Naive B cell (primary cell): ENCODE data around the gene CKS1B. TPM values are rescaled to one million over a fixed set of nuclear protein-coding genes. Genes with fewer than 3 reads are reported as not detected.

Experiments
- ATAC-seq, 2 donors: fragments of 150-1000 bp; cut with Tn5 transposase; 2 replicates each; pipeline ENCODE4 v1.10.0; 2021; ENCODE audit warnings: low read depth in 2 of 2, mild to moderate bottlenecking in 2 of 2, moderate library complexity in 2 of 2
- DNase-seq: peaks from one replicate; pipeline ENCODE4 v3.0.0; 2022
- H3K27ac Mint-ChIP-seq, 6 donors: one replicate each; pipeline ENCODE4 v1.8.0; 2020 to 2022; ENCODE audit warnings: mild to moderate bottlenecking in 6 of 6, mixed read lengths in 6 of 6, moderate library complexity in 5 of 6, inconsistent platforms in 2 of 6
- H3K27me3 Mint-ChIP-seq, 3 donors: one replicate each; pipeline ENCODE4 v1.8.0; 2021 to 2022; ENCODE audit warnings: mixed read lengths in 3 of 3, mild to moderate bottlenecking in 1 of 3
- H3K36me3 Mint-ChIP-seq, 2 donors: one replicate each; pipeline ENCODE4 v1.8.0; 2020 to 2022; ENCODE audit warnings: mixed read lengths in 2 of 2, inconsistent platforms in 1 of 2, mild to moderate bottlenecking in 1 of 2
- H3K4me1 Mint-ChIP-seq, 3 donors: one replicate each; pipeline ENCODE4 v1.8.0; 2020 to 2022; ENCODE audit warnings: mixed read lengths in 3 of 3, inconsistent platforms in 1 of 3, mild to moderate bottlenecking in 1 of 3, moderate library complexity in 1 of 3
- H3K4me3 Mint-ChIP-seq, 8 donors: one replicate each; pipeline ENCODE4 v1.8.0; 2020 to 2022; ENCODE audit warnings: mild to moderate bottlenecking in 8 of 8, mixed read lengths in 8 of 8, moderate library complexity in 8 of 8, inconsistent platforms in 2 of 8
- H3K9me3 Mint-ChIP-seq, 7 donors: one replicate each; pipeline ENCODE4 v1.8.0; 2020 to 2022; ENCODE audit warnings: mixed read lengths in 7 of 7, mild to moderate bottlenecking in 5 of 7, inconsistent platforms in 2 of 7, moderate library complexity in 1 of 7
- polyA plus RNA-seq, 6 donors: library from polyadenylated mRNA; unstranded; fragments of 300-500 nt; fragmentation: Illumina TruSeq; gene quantifications; one replicate each; pipeline ENCODE4 v1.2.3, GENCODE V29; 2021; ENCODE audit warnings: low read depth in 6 of 6

CKS1B gene
- polyA plus RNA-seq, 6 donors from 2014 or later, result 117 to 196 (median 131) TPM

- no peaks in the 10 kb centered on the region for H3K27me3 Mint-ChIP-seq
- peaks cover 0 to 8% of the 10 kb centered on the region in 2 donors for H3K36me3 Mint-ChIP-seq
- H3K4me1 Mint-ChIP-seq, result peaks cover 15 to 51% (median 30%) of the 10 kb centered on the region in 3 donors
- H3K27ac Mint-ChIP-seq, result peak overlapping the region in 5 of 6 donors; percentile 32 to 96 (median 90)
- DNase-seq, result no peak
- no peaks in the 10 kb centered on the region for H3K9me3 Mint-ChIP-seq
- peak overlapping the region in 7 of 8 donors; percentile 82 to 94 (median 90) for H3K4me3 Mint-ChIP-seq
- ATAC-seq, result no peak
These were observed 11.6 kb upstream of the CKS1B start for GRCh38 chr1:154962795-154963330.

DNA sequence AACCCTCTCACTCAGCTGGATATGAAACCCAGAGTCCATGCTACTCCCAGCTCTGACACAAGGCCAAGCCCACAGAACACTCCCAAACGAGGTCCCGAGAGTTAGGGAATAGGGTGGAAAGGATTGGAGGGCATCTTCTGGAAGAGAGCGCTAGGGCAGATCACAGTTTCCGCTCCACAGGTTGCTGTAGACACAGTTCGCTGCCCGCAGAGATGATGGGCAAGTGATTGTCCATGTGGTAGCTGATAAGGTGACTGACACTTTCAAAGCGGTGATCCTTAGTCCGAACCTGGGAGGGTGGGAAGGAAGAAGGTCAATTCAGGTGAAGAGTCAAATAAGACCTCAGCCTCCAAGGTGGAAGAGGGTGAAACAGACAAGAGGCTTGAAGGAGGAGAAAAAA lies 10.8 kb upstream of the CKS1B start:
- peaks cover 0 to 8% of the 10 kb centered on the region in 2 donors for H3K36me3 Mint-ChIP-seq
- H3K27ac Mint-ChIP-seq, result peak overlapping the region in 5 of 6 donors; percentile 5 to 92 (median 34)

GRCh38 chr1:154964359-154964758 lies 10.1 kb upstream of the CKS1B start:
- peak overlapping the region in 2 of 6 donors; percentile 5 to 20 for H3K27ac Mint-ChIP-seq

More for the DNA sequence above, 10.8 kb upstream of the CKS1B start:
- Mint-ChIP-seq H3K27me3 (no peaks in the 10 kb centered on the region), H3K9me3 (no peaks in the 10 kb centered on the region), H3K4me3 (peak overlapping the region in 4 of 8 donors; percentile 5 to 94 (median 30)), H3K4me1 (peaks cover 20 to 46% (median 30%) of the 10 kb centered on the region in 3 donors)
- ATAC-seq (no peak), DNase-seq (no peak)

DNA sequence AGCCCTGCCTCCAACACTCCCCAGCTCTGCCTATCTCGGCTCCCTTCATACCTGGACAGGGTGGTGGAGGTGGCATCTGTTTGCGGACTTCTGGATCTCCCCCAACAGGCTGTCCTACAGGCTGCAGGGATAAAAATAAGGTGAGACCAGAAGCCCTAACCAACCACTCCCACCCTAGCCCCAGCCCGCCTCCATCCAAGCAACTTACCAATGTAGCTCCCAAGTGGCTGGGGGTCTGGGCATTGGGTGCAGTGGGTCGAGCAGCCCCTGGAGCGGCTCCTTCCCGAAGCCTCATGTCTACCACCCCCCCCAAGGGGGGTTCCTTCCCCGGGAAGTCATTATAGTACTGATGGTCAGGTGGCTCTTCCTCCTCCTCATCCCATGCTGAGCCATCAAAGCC lies 8.4 kb upstream of the CKS1B start:
- Mint-ChIP-seq H3K4me3 (peak overlapping the region in 1 of 8 donors; percentile 15), H3K36me3 (peaks cover 0 to 8% of the 10 kb centered on the region in 2 donors), H3K27me3 (no peaks in the 10 kb centered on the region), H3K4me1 (peaks cover 27 to 43% (median 33%) of the 10 kb centered on the region in 3 donors), H3K9me3 (no peaks in the 10 kb centered on the region), H3K27ac (peak overlapping the region in 1 of 6 donors; percentile 4)
- ATAC-seq (no peak), DNase-seq (no peak)

More at GRCh38 chr1:154964359-154964758, 10.1 kb upstream of the CKS1B start:
- Mint-ChIP-seq H3K4me1 (peaks cover 26 to 47% (median 34%) of the 10 kb centered on the region in 3 donors), H3K36me3 (peaks cover 0 to 8% of the 10 kb centered on the region in 2 donors), H3K4me3 (peak overlapping the region in 1 of 8 donors; percentile 94), H3K9me3 (no peaks in the 10 kb centered on the region), H3K27me3 (no peaks in the 10 kb centered on the region)
- DNase-seq (no peak), ATAC-seq (no peak)

GRCh38 chr1:154967331-154967950 lies 7.0 kb upstream of the CKS1B start:
- no peak for DNase-seq
- H3K4me1 Mint-ChIP-seq, result peaks cover 22 to 42% (median 35%) of the 10 kb centered on the region in 3 donors
- H3K36me3 Mint-ChIP-seq, result peaks cover 0 to 8% of the 10 kb centered on the region in 2 donors
- ATAC-seq, result no peak
- H3K27me3 Mint-ChIP-seq, result no peaks in the 10 kb centered on the region
- no peaks in the 10 kb centered on the region for H3K9me3 Mint-ChIP-seq
- peak overlapping the region in 2 of 8 donors; percentile 3 to 7 for H3K4me3 Mint-ChIP-seq
- peak overlapping the region in 2 of 6 donors; percentile 78 to 79 for H3K27ac Mint-ChIP-seq

- Mint-ChIP-seq H3K27me3 (no peaks in the 10 kb centered on the region), H3K27ac (peak overlapping the region in 4 of 6 donors; percentile 11 to 82 (median 76)), H3K36me3 (peaks cover 0 to 4% of the 10 kb centered on the region in 2 donors), H3K9me3 (no peaks in the 10 kb centered on the region), H3K4me1 (peaks cover 11 to 37% (median 33%) of the 10 kb centered on the region in 3 donors), H3K4me3 (no peak overlapping the region)
- no peak for ATAC-seq
- DNase-seq, result no peak
These were observed 5.8 kb upstream of the CKS1B start for GRCh38 chr1:154968731-154969130.

- no peaks in the 10 kb centered on the region for H3K27me3 Mint-ChIP-seq
- H3K4me1 Mint-ChIP-seq, result peaks cover 7 to 34% (median 28%) of the 10 kb centered on the region in 3 donors
- no peak overlapping the region for H3K4me3 Mint-ChIP-seq
- no peaks in the 10 kb centered on the region for H3K36me3 Mint-ChIP-seq
- ATAC-seq (no peak), DNase-seq (no peak)
- peak overlapping the region in 3 of 6 donors; percentile 73 to 82 (median 79) for H3K27ac Mint-ChIP-seq
- H3K9me3 Mint-ChIP-seq, result no peaks in the 10 kb centered on the region
These were observed 5.2 kb upstream of the CKS1B start for GRCh38 chr1:154969246-154969645.

- no peak for ATAC-seq
- Mint-ChIP-seq H3K4me3 (no peak overlapping the region), H3K27ac (peak overlapping the region in 2 of 6 donors; percentile 61 to 79)
These were observed 4.5 kb upstream of the CKS1B start for GRCh38 chr1:154969860-154970452.

DNA sequence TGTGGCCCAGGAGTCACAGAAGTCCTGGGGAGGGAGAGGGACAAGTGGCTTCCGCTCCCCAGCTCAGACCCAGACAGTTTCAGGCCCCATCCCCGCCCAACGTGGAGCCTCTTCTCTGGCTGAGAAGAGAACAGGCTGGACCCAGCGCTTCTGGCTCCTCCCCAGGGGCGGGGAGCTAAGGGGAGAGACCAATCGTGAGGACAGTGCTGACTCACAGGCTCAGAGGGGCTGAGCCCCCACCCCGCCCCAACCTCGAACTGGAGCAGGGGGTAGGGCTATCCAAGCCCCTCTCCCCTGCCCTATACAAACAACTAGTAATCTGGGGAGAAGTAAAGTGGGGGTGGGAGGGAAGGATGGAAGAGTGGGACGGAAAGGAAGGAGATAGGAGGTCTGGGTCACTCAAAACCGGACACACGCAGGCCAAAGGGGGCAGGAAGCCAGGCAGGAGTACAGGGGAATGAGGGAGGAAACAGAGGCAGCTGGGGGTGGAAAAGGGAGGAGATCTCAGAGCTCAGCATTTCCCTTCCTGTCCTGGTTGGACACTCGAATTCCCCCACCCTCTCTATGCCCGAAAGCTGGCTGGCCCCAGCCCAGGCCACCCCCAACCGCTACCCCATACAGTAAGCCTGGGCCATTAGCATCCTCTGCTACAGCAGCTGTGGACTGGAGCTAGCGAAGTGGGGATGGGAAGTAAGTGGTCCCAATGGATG lies 3.7 kb upstream of the CKS1B start, which contains the start of gene SHC1:
TSS of gene SHC1 (minus strand) at position 117 of the 710 bp plus-strand sequence. CDS start 221 bp downstream, outside the sequence.
- no peaks in the 10 kb centered on the region for H3K9me3 Mint-ChIP-seq
- no peak for DNase-seq
- no peaks in the 10 kb centered on the region for H3K27me3 Mint-ChIP-seq
- H3K4me3 Mint-ChIP-seq, result peak within 1 kb of the TSS in 1 of 8 donors; percentile 53
- no peaks in the 10 kb centered on the region for H3K36me3 Mint-ChIP-seq
- peaks cover 7 to 34% (median 23%) of the 10 kb centered on the region in 3 donors for H3K4me1 Mint-ChIP-seq
- ATAC-seq, result no peak
- peak within 1 kb of the TSS in 3 of 6 donors; percentile 61 to 83 (median 79) for H3K27ac Mint-ChIP-seq

More at GRCh38 chr1:154969860-154970452, 4.5 kb upstream of the CKS1B start:
- no peak for DNase-seq
- Mint-ChIP-seq H3K36me3 (no peaks in the 10 kb centered on the region), H3K27me3 (no peaks in the 10 kb centered on the region), H3K4me1 (peaks cover 7 to 34% (median 28%) of the 10 kb centered on the region in 3 donors), H3K9me3 (no peaks in the 10 kb centered on the region)

DNA sequence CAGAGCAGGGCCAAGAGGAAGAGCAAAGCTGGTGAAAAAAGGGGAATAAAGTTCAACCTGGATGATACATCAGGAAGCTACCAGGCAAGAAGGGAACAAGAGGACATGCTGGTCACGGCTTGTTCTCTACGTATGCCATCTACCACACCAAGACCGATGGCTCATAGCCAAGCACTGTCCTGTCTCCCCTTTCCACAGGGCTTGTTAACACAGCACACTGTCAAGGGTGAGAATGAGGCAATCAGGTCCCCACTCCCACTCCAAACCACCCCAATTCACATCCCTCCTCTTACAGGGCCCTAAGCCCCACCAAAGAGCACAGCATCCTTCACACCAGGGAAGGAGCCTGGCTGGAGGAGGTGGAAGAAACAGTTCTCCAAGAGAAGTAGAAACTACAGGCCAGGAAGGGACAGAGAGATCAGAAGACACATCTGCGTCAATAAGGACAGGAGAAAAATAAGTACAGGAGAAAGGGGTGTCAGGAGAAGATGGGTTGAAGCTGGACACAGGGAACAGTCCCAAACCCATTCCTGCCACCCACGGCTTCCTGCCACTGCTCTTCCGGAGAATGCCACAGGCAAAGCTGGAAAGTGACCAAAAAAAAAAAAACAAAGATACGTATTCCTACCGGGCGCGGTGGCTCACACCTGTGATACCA lies 3.0 kb upstream of the CKS1B start:
- Mint-ChIP-seq H3K27me3 (no peaks in the 10 kb centered on the region), H3K27ac (peak overlapping the region in 1 of 6 donors; percentile 79), H3K9me3 (no peaks in the 10 kb centered on the region), H3K4me1 (peaks cover 10 to 36% (median 23%) of the 10 kb centered on the region in 3 donors), H3K4me3 (peak overlapping the region in 1 of 8 donors; percentile 53), H3K36me3 (no peaks in the 10 kb centered on the region)
- ATAC-seq (no peak), DNase-seq (no peak)

- peak overlapping the region in 3 of 6 donors; percentile 21 to 84 (median 61) for H3K27ac Mint-ChIP-seq
- peaks cover 13 to 38% (median 23%) of the 10 kb centered on the region in 3 donors for H3K4me1 Mint-ChIP-seq
- H3K9me3 Mint-ChIP-seq, result no peaks in the 10 kb centered on the region
- no peak for DNase-seq
- H3K36me3 Mint-ChIP-seq, result no peaks in the 10 kb centered on the region
- no peaks in the 10 kb centered on the region for H3K27me3 Mint-ChIP-seq
- H3K4me3 Mint-ChIP-seq, result peak overlapping the region in 1 of 8 donors; percentile 27
- no peak for ATAC-seq
These were observed 2.3 kb upstream of the CKS1B start for GRCh38 chr1:154972213-154972516.

- no peak for DNase-seq
- Mint-ChIP-seq H3K36me3 (no peaks in the 10 kb centered on the region), H3K27me3 (no peaks in the 10 kb centered on the region), H3K9me3 (no peaks in the 10 kb centered on the region), H3K4me3 (peak overlapping the region in 2 of 8 donors; percentile 27 to 57), H3K4me1 (peaks cover 13 to 43% (median 23%) of the 10 kb centered on the region in 3 donors), H3K27ac (peak overlapping the region in 4 of 6 donors; percentile 21 to 87 (median 72))
- no peak for ATAC-seq
These were observed 1.8 kb upstream of the CKS1B start for GRCh38 chr1:154972517-154973343.
